Measurements from ENCODE around the gene TBC1D9B.

TBC1D9B gene

DNA sequence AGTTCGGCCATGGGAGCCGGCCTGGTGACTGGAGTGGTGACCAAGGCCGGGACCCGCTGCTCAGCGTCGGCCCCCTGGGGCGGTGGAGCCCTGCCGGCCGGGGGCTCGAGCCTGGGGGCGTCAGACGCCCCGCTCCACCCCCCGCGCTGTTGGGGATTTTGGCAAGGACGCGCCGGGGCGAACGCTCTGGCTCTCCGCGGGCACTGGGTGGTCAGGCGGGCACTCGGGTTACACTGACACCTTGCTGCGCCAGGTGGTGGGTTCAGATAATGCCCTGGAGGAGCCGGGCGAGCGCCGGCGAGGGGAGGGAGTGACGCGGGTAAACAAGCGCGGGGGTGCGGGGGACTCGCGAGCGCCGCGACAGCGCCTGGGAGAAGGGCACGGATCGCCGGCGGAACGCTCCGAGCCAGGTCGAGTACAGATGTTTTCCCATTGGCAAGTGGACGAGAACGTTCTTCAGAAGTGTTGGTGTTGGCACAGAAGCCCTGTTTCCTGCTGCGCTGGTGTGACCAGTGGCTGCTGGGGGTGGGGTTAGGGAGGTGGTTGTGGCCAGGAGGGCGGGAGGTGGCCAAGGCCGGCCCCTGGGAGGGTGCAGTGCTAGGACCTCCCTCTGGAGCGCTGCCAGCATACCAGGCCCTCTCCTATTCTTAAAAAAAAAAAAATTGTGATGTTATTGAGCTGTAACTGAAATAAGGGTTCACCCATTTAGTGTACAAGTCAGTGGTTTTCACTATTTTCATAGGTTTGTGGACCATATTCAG lies 86.2 kb downstream of the TBC1D9B start:
- peaks cover 26% of the 10 kb centered on the region for H3K36me3 Mint-ChIP-seq (ENCODE audit: low read depth)
- H3K4me1 Mint-ChIP-seq (ENCODE audit: low read depth): peaks cover 61% of the 10 kb centered on the region

DNA sequence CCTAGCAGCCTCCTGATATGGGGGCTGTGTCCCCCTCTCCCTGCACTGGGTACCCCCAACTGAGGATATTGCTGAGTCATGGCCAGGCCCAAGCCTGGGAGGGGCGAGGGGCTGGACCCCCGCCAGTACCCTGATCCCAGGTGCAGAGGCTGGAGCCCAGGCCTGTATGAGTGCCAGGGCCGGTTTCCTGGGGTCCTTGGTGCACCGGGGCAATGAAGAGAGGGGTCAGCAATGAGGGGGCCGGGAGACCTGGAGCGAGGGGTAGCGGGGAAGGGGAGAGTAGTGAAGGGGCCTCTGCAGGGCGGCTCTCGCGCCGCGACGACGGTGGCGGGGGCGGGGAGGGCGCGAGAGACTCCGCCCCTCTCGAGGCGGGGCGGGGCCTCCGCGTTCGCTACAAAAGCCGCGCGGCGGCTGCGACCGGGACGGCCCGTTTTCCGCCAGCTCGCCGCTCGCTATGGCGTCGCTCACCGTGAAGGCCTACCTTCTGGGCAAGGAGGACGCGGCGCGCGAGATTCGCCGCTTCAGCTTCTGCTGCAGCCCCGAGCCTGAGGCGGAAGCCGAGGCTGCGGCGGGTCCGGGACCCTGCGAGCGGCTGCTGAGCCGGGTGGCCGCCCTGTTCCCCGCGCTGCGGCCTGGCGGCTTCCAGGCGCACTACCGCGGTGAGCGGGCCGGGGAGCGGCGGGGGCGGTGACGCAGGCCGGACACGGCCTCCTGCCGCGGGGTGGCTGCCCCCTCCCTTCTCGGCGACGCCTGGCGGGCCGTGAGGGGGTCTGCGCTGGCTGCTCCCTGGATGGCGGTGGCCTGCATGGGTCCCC lies 87.0 kb downstream of the TBC1D9B start, which contains the start of gene SQSTM1:
TSS of gene SQSTM1 (plus strand) at position 423 of the 815 bp plus-strand sequence. CDS start at position 455, 32 bp downstream.
- Mint-ChIP-seq H3K27ac (peak within 1 kb of the TSS; percentile 93), H3K4me3 (peak within 1 kb of the TSS; percentile 91), H3K27me3 (no peaks in the 10 kb centered on the region), H3K9me3 (no peaks in the 10 kb centered on the region), H3K36me3 (ENCODE audit: low read depth) (peaks cover 20% of the 10 kb centered on the region), H3K4me1 (ENCODE audit: low read depth) (peaks cover 61% of the 10 kb centered on the region)

More for the DNA sequence above, 86.2 kb downstream of the TBC1D9B start:
- H3K4me3 Mint-ChIP-seq: peak overlapping the region; percentile 91
- peak overlapping the region; percentile 93 for H3K27ac Mint-ChIP-seq
- H3K9me3 Mint-ChIP-seq: no peaks in the 10 kb centered on the region
- no peaks in the 10 kb centered on the region for H3K27me3 Mint-ChIP-seq

DNA sequence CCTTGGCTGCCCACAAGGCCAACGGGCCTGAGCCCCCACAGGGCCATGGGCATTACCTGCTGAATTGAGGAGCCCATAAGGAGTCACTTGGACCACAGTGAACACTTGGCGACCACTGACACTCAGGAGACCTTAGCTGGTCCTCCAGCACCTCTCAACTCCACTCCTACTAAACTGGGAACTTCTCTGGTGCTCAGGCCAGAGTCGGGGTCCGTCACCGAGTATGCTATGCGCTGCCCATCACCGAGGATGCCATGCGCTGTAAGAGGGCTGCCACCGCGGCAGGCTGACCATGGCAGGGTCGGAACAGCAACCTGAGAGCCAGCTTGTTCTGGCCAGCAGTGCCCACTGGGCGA lies 87.6 kb downstream of the TBC1D9B start:
- Mint-ChIP-seq H3K4me3 (peak overlapping the region; percentile 71), H3K9me3 (no peaks in the 10 kb centered on the region), H3K27ac (peak overlapping the region; percentile 90), H3K4me1 (ENCODE audit: low read depth) (peaks cover 59% of the 10 kb centered on the region), H3K36me3 (ENCODE audit: low read depth) (peaks cover 16% of the 10 kb centered on the region), H3K27me3 (no peaks in the 10 kb centered on the region)

- peaks cover 53% of the 10 kb centered on the region for H3K4me1 Mint-ChIP-seq (ENCODE audit: low read depth)
- H3K36me3 Mint-ChIP-seq (ENCODE audit: low read depth): peaks cover 10% of the 10 kb centered on the region
- H3K4me3 Mint-ChIP-seq: peak overlapping the region; percentile 71
- H3K9me3 Mint-ChIP-seq: no peaks in the 10 kb centered on the region
- no peaks in the 10 kb centered on the region for H3K27me3 Mint-ChIP-seq
- peak overlapping the region; percentile 90 for H3K27ac Mint-ChIP-seq
These were observed 88.2 kb downstream of the TBC1D9B start for GRCh38 chr5:179819296-179820126.

DNA sequence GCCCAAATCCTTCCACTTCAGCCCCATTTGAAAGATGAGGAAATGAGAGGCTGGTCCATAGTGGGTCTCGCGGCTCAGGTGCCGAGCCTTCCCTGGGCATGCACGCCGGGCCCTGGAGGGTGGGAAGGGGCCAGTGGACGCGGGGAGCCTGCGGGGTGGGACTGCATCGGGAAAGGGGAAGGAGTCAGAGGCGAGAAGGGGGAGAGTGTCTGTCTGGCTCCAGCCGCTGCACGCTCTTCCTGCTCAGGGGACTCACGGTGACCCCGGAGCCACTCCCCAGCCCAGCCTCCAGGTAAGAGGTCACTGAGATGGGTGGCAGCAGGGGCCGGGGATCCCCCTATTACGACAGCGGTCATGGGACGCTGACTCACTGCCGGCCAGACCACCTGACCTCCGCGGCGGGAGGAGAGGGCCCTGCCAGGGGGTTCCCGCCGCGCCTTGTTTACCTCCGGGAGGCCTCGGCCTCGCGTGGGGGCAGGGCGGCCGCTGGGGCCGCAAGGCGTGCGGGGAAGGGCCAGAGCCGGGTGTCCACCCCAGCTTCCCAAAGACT lies 88.9 kb downstream of the TBC1D9B start:
- Mint-ChIP-seq H3K36me3 (ENCODE audit: low read depth) (peaks cover 12% of the 10 kb centered on the region), H3K4me1 (ENCODE audit: low read depth) (peaks cover 51% of the 10 kb centered on the region), H3K27ac (peak overlapping the region; percentile 84), H3K27me3 (no peaks in the 10 kb centered on the region), H3K9me3 (no peaks in the 10 kb centered on the region), H3K4me3 (peak overlapping the region; percentile 71)

GRCh38 chr5:179817890-179818745 lies 89.6 kb downstream of the TBC1D9B start:
- Mint-ChIP-seq H3K27me3 (no peaks in the 10 kb centered on the region), H3K4me1 (ENCODE audit: low read depth) (peaks cover 46% of the 10 kb centered on the region), H3K36me3 (ENCODE audit: low read depth) (peaks cover 13% of the 10 kb centered on the region), H3K9me3 (no peaks in the 10 kb centered on the region), H3K27ac (peak overlapping the region; percentile 84), H3K4me3 (peak overlapping the region; percentile 71)

DNA sequence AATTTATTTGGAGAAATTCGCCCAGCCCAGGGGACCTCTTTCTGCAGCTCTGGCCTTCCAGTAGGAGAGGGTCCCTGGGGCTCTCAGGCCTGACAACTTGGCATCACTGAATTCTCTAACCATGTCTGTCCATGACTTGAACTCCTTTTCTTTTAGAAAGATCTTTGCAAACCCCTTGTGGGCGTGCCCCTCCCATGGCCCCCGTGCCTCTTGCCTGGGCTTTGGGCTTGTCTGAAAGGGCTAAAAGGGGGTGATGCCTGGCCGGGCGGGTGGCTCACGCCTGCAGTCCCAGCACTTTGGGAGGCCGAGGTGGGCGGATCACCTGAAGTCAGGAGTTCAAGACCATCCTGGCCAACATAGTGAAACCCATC lies 90.2 kb downstream of the TBC1D9B start:
- H3K27ac Mint-ChIP-seq: no peak overlapping the region
- no peaks in the 10 kb centered on the region for H3K27me3 Mint-ChIP-seq
- H3K4me1 Mint-ChIP-seq (ENCODE audit: low read depth): peaks cover 40% of the 10 kb centered on the region

GRCh38 chr5:179816796-179817469 lies 90.8 kb downstream of the TBC1D9B start:
- Mint-ChIP-seq H3K36me3 (ENCODE audit: low read depth) (peaks cover 15% of the 10 kb centered on the region), H3K4me3 (no peak overlapping the region), H3K27ac (no peak overlapping the region), H3K27me3 (no peaks in the 10 kb centered on the region), H3K9me3 (no peaks in the 10 kb centered on the region), H3K4me1 (ENCODE audit: low read depth) (peaks cover 34% of the 10 kb centered on the region)

More for the DNA sequence above, 90.2 kb downstream of the TBC1D9B start:
- Mint-ChIP-seq H3K36me3 (ENCODE audit: low read depth) (peaks cover 15% of the 10 kb centered on the region), H3K9me3 (no peaks in the 10 kb centered on the region), H3K4me3 (no peak overlapping the region)

GRCh38 chr5:179816401-179816795 lies 91.3 kb downstream of the TBC1D9B start:
- Mint-ChIP-seq H3K9me3 (no peaks in the 10 kb centered on the region), H3K4me3 (no peak overlapping the region), H3K27me3 (no peaks in the 10 kb centered on the region), H3K27ac (no peak overlapping the region), H3K4me1 (ENCODE audit: low read depth) (peaks cover 29% of the 10 kb centered on the region), H3K36me3 (ENCODE audit: low read depth) (peaks cover 15% of the 10 kb centered on the region)

DNA sequence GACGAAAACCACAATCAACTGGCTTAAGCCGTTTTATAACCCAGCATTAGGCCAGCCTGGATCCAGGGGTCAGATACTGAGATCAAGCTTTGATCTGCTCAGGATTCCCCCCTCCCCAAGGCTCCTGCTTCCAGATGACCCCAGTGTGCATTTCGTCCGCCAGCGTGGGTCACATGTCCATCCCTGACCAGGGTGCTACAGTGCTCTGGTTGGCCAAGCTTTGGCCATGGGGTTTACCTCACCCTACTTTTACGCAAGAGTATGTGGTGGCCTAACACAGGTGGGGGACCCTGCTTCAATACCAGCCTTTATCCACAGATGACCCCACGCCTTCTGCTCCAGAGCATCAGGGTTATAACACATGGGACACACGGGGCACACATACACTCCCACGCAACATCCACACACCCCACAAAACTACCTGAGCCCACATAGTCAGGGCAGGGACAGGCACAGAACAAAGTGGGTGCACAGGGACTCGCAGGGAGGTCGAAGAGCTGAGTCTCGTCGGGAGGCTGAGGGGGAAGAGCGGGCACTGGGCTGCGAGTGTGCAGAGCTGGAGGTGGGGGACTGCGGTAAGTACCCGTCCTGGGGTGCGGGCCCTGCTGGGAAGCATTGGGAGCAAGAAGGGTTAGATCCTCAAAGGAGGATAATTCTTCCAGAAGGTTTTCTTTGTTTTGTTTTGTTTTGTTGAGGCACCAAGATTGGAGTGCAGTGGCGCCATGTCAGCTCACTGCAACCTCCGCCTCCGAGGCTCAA lies 92.0 kb downstream of the TBC1D9B start:
- Mint-ChIP-seq H3K27ac (no peak overlapping the region), H3K36me3 (ENCODE audit: low read depth) (peaks cover 15% of the 10 kb centered on the region), H3K4me3 (peak overlapping the region; percentile 44), H3K4me1 (ENCODE audit: low read depth) (peaks cover 29% of the 10 kb centered on the region), H3K9me3 (no peaks in the 10 kb centered on the region), H3K27me3 (no peaks in the 10 kb centered on the region)

DNA sequence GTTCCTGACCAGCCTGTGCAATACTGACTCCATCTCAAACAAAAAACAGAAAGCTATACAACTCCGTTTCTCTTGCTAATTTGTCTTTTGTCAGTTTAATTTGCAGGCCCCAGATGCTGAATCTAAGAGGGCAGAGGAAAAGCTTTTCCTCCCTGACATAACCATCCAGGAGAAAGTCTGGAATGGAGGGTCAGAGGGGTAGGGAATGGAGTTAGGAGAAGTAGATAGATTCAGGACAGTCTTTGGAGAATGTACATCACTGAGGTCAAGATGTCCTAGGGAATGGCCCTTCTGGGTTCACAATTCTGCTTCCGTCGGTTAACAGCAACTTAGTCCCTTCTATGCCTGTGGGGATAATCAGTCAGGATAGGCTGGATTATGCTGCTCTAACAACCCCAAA lies 93.6 kb downstream of the TBC1D9B start:
- H3K9me3 Mint-ChIP-seq: no peaks in the 10 kb centered on the region
- no peak overlapping the region for H3K27ac Mint-ChIP-seq
- peaks cover 17% of the 10 kb centered on the region for H3K4me1 Mint-ChIP-seq (ENCODE audit: low read depth)
- peaks cover 15% of the 10 kb centered on the region for H3K36me3 Mint-ChIP-seq (ENCODE audit: low read depth)
- no peaks in the 10 kb centered on the region for H3K27me3 Mint-ChIP-seq
- H3K4me3 Mint-ChIP-seq: no peak overlapping the region

- H3K36me3 Mint-ChIP-seq (ENCODE audit: low read depth): peaks cover 15% of the 10 kb centered on the region
- H3K9me3 Mint-ChIP-seq: no peaks in the 10 kb centered on the region
- no peak overlapping the region for H3K4me3 Mint-ChIP-seq
- H3K27ac Mint-ChIP-seq: no peak overlapping the region
- no peaks in the 10 kb centered on the region for H3K27me3 Mint-ChIP-seq
- peaks cover 10% of the 10 kb centered on the region for H3K4me1 Mint-ChIP-seq (ENCODE audit: low read depth)
These were observed 94.6 kb downstream of the TBC1D9B start for GRCh38 chr5:179812997-179813607.
